K562 (cell line): ENCODE measurements around the gene THUMPD2. TPM values are rescaled to one million over a fixed set of nuclear protein-coding genes. Genes with fewer than 3 reads are reported as not detected.
"Not testable (repeated sequence)": the region's sequence is repeated elsewhere in the genome, so short reads cannot be mapped to it uniquely, and the experiment has no call there.

ENCODE experiments used
- ATAC-seq: fragments of 200-7000 bp; cut with Tn5 transposase; 3 replicates; pipeline ENCODE4 v1.9.1; 2020; ENCODE audit warnings: moderate library complexity
- BruUV-seq: library from RNA; stranded (reverse); fragments of 400-500 nt; replicated peaks from 2 replicates; lab custom pipeline; 2021; lab: Mats Ljungman, UMichigan
- CTCF ChIA-PET: fragments of 300-600 bp; formaldehyde crosslinking; extraction: SDS; loops from one replicate; lab custom pipeline; 2021; ENCODE audit warnings: low intra/inter-chr PET ratio; lab: Yijun Ruan, JAX
- POLR2A ChIA-PET: fragments of 300-600, 350-650 bp; sonication (Branson Sonifier 250); formaldehyde crosslinking; extraction: SDS; loops from one replicate; lab custom pipeline; 2021; ENCODE audit warnings: antibody characterized with exemption, inconsistent platforms; lab: Yijun Ruan, JAX
- DNase-seq, 4 experiments: peaks; one replicate each; pipeline versions ENCODE4 v3.0.0 to v3.0.0-alpha.2; 2011 to 2018; ENCODE audit warnings: low spot score in 3 of 4, mixed read lengths in 3 of 4; ENCODE audit errors: extremely low read depth in 1 of 4
- FAIRE-seq: peaks from 2 replicates; lab custom pipeline; 2011; peaks lifted over from hg19 to GRCh38; lab: Jason Lieb, UNC
- H2AFZ ChIP-seq: 2 replicates; pipeline ENCODE4 v1.6.0; 2011; ENCODE audit warnings: low read depth, low read length, control low read depth, inconsistent platforms
- H3K27ac ChIP-seq: fragments of 200-600 bp; 3 replicates; pipeline ENCODE4 v1.8.0; 2011; ENCODE audit warnings: low read depth, mild to moderate bottlenecking, control low read depth, inconsistent platforms, low read length, moderate library complexity, mixed read lengths; ENCODE audit errors: extremely low read depth
- H3K27me3 ChIP-seq, 2 experiments: fragments of 300-600 bp in 1 of 2; 2 replicates in 1 of 2; 3 replicates in 1 of 2; pipeline versions ENCODE4 v1.6.0 to v1.8.0; 2011; ENCODE audit warnings: inconsistent platforms in 2 of 2, low read length in 2 of 2, mild to moderate bottlenecking in 1 of 2, mixed read lengths in 1 of 2, moderate library complexity in 1 of 2; ENCODE audit not compliant: control insufficient read depth in 2 of 2, insufficient read depth in 2 of 2
- H3K36me3 ChIP-seq: fragments of 300-600 bp; 3 replicates; pipeline ENCODE4 v1.8.0; 2011; ENCODE audit warnings: mild to moderate bottlenecking, low read length, inconsistent platforms; ENCODE audit not compliant: control insufficient read depth, insufficient read depth
- H3K4me1 ChIP-seq, 2 experiments: fragments of 200-600 bp in 1 of 2; replicated peaks in 1 of 2; 2 replicates in 1 of 2; 3 replicates in 1 of 2; pipeline versions ENCODE4 v1.5.1 to v1.8.0; 2011; ENCODE audit warnings: inconsistent platforms in 2 of 2, low read length in 2 of 2, mild to moderate bottlenecking in 1 of 2, mixed read lengths in 1 of 2, moderate library complexity in 1 of 2; ENCODE audit not compliant: control insufficient read depth in 2 of 2, insufficient read depth in 2 of 2
- H3K4me2 ChIP-seq: 2 replicates; pipeline ENCODE4 v1.6.1; 2011; ENCODE audit warnings: low read length, control low read depth, inconsistent platforms, mixed read lengths; ENCODE audit not compliant: insufficient read depth
- H3K4me3 ChIP-seq: fragments of 200-600 bp; sonication (generic), shearing (Covaris generic); 2 replicates; pipeline ENCODE4 v1.5.1; 2016; ENCODE audit warnings: control low read depth, inconsistent platforms
- H3K79me2 ChIP-seq: fragments of 200-600 bp; 3 replicates; pipeline ENCODE4 v1.8.0; 2011; ENCODE audit warnings: low read length, inconsistent platforms; ENCODE audit not compliant: control insufficient read depth, insufficient read depth
- H3K9ac ChIP-seq, 2 experiments: 2 replicates each; pipeline versions ENCODE4 v1.6.0 to v1.6.1; 2011; ENCODE audit warnings: low read depth in 2 of 2, low read length in 2 of 2, control low read depth in 1 of 2, inconsistent platforms in 1 of 2, mild to moderate bottlenecking in 1 of 2, mixed read lengths in 1 of 2; ENCODE audit not compliant: insufficient read depth in 1 of 2
- H3K9me1 ChIP-seq: one replicate; pipeline ENCODE4 v1.6.0; 2011; ENCODE audit warnings: inconsistent platforms, mild to moderate bottlenecking, low read length, moderate library complexity; ENCODE audit not compliant: control insufficient read depth, insufficient read depth
- H3K9me3 ChIP-seq: replicated peaks from 2 replicates; pipeline ENCODE4 v1.5.1; 2011; ENCODE audit warnings: low read depth, low read length, inconsistent platforms; ENCODE audit not compliant: control insufficient read depth, insufficient read depth
- H4K20me1 ChIP-seq: replicated peaks from 2 replicates; pipeline ENCODE4 v1.6.1; 2011; ENCODE audit warnings: low read length, inconsistent platforms, mixed read lengths; ENCODE audit not compliant: control insufficient read depth, insufficient read depth
- CBX8 ChIP-seq: fragments of 200-600 bp; sonication (generic); IDR thresholded peaks from 2 replicates; pipeline ENCODE4 v1.6.1; 2012; ENCODE audit warnings: borderline replicate concordance, mixed run types, low read depth, mild to moderate bottlenecking, moderate library complexity, mixed read lengths, low read length, control low read depth, inconsistent platforms; ENCODE audit not compliant: poor library complexity, severe bottlenecking; ENCODE audit errors: extremely low read depth
- CREBBP ChIP-seq: IDR thresholded peaks from one replicate; pipeline ENCODE4 v1.6.1; 2012; ENCODE audit warnings: low read depth, mild to moderate bottlenecking, control low read depth, inconsistent platforms, low read length
- GMEB1 ChIP-seq: fragments of 250-450 bp; sonication (Bioruptor Pico); IDR thresholded peaks from 2 replicates; pipeline ENCODE4 v1.4.0; 2020; ENCODE audit warnings: mild to moderate bottlenecking
- HDAC6 ChIP-seq: IDR thresholded peaks from 2 replicates; pipeline ENCODE4 v1.6.1; 2012; ENCODE audit warnings: low read depth, mild to moderate bottlenecking, control low read depth, inconsistent platforms, low read length, moderate library complexity
- ILK ChIP-seq: fragments of 450-650 bp; IDR thresholded peaks from 2 replicates; pipeline ENCODE4 v1.6.1; 2016; ENCODE audit warnings: missing genetic modification characterization, low read depth, mild to moderate bottlenecking, missing compliant biosample characterization, moderate library complexity, borderline replicate concordance
- IRF1 ChIP-seq: sonication (generic); formaldehyde crosslinking; IDR thresholded peaks from 2 replicates; pipeline ENCODE4 v1.8.0; 2022; ENCODE audit warnings: missing genetic modification reagents, mild to moderate bottlenecking, borderline replicate concordance
- ZNF449 ChIP-seq: fragments of 250-450 bp; sonication (Bioruptor Pico); IDR thresholded peaks from 2 replicates; pipeline ENCODE4 v1.8.0; 2022; ENCODE audit warnings: moderate library complexity, mild to moderate bottlenecking, inconsistent platforms
- ZNF583 ChIP-seq: fragments of 250-450 bp; sonication (Bioruptor Pico); IDR thresholded peaks from 2 replicates; pipeline ENCODE4 v1.4.0; 2020
- WGBS: fragments of 100-300 bp; shearing (Covaris generic); methylation state at CpG from one replicate; pipeline ENCODE4 v1.1.6; 2016; ENCODE audit warnings: low coverage, mixed read lengths; ENCODE audit not compliant: insufficient coverage; ENCODE audit errors: missing lambda C conversion rate; 5-methylcytosine and 5-hydroxymethylcytosine counted together
- in situ Hi-C: fragments of 300-500 bp; cut with MboI; formaldehyde crosslinking; loops from 4 replicates; pipeline ENCODE4 v1.15.0; 2018; ENCODE audit warnings: inconsistent platforms, mixed read lengths
- intact Hi-C: fragments of 100-400 bp; cut with micrococcal nuclease; formaldehyde crosslinking; loops from 2 replicates; pipeline ENCODE4 v1.14.2; 2022
- polyA plus RNA-seq, 8 experiments: library from polyadenylated mRNA; depleted of rRNA in 4 of 8; stranded (reverse) in 5 of 8; unstranded in 3 of 8; fragments of >200 nt; fragmentation: Nextera tagmentation in 2 of 8; fragmentation: Illumina TruSeq in 1 of 8; extraction: Ambion mirVana in 2 of 8; extraction: Trizol in 1 of 8; gene quantifications; 2 replicates each; pipeline versions ENCODE4 v1.2.1 to v1.2.3, GENCODE V29; 2011 to 2014; ENCODE audit warnings: inconsistent platforms in 1 of 8, missing spikeins in 1 of 8
- total RNA-seq, 7 experiments: library from RNA; depleted of rRNA in 6 of 7; stranded (reverse); fragments of >200 nt in 6 of 7; fragmentation: Illumina TruSeq in 2 of 7; extraction: Trizol in 2 of 7; gene quantifications; 2 replicates each; pipeline versions ENCODE4 v1.2.1 to v1.2.3, GENCODE V29; 2011 to 2021; ENCODE audit warnings: low replicate concordance in 1 of 7

The THUMPD2 gene
- total and polyA plus RNA-seq, 9 of the 15 experiments (the other 6 are each of a cell fraction or from before 2014, with no cell fraction given) = 9.6 to 40.4 (median 24.0) TPM

GRCh38 chr2:39728085-39728484, 51.0 kb downstream of the THUMPD2 start:
- H2AFZ ChIP-seq, BruUV-seq, H3K79me2 ChIP-seq, DNase-seq, H3K27ac ChIP-seq, in situ Hi-C loops, ATAC-seq, FAIRE-seq, H3K9ac ChIP-seq, H3K9me1 ChIP-seq, H4K20me1 ChIP-seq, H3K9me3 ChIP-seq, H3K36me3 ChIP-seq, H3K4me1 ChIP-seq, H3K4me3 ChIP-seq, H3K4me2 ChIP-seq: not testable (repeated sequence)
- POLR2A ChIA-PET = interaction anchor here (0.7 to 1.3 kb wide), 2 partner anchors 10 to 433 kb away, joined by 3 to 4 read pairs; no protein-coding TSS in a partner anchor
- intact Hi-C loops = loop anchor here (10.0 kb wide), 1 partner anchor 663 kb away; no protein-coding TSS in a partner anchor
- WGBS = 43% methylated on average over 4 of the region's 4 CpGs
- CTCF ChIA-PET = interaction anchor here (1.1 kb wide), 1 partner anchor 347 kb away, joined by 3 read pairs; no protein-coding TSS in a partner anchor
- H3K27me3 ChIP-seq = peaks cover 3 to 14% of the 10 kb centered on the region in 2 experiments; a peak in 3 of 5 replicates

GRCh38 chr2:39725401-39725800, 53.7 kb downstream of the THUMPD2 start:
- Histone ChIP-seq H2AFZ (no peak overlapping the region), H3K4me1 (no peaks in the 10 kb centered on the region), H3K36me3 (no peaks in the 10 kb centered on the region), H3K4me3 (no peak overlapping the region), H3K4me2 (no peak overlapping the region), H4K20me1 (0 out of 2 replicates have a peak, but pooled peaks cover 1% of the 10 kb centered on the region), H3K9me1 (no peaks in the 10 kb centered on the region), H3K9ac (no peak overlapping the region), H3K9me3 (no peaks in the 10 kb centered on the region), H3K79me2 (no peaks in the 10 kb centered on the region), H3K27me3 (peaks cover 7 to 24% of the 10 kb centered on the region in 2 experiments; a peak in 4 of 5 replicates), H3K27ac (no peak overlapping the region)
- ChIA-PET CTCF (no interaction called here), POLR2A (no interaction called here)
- in situ Hi-C loops = no loop called here
- no peak for TF ChIP-seq HDAC6
- TF ChIP-seq ZNF583 = no peak
- TF ChIP-seq ZNF449 = no peak
- TF ChIP-seq IRF1 (CRISPR knock-in tag) = no peak
- no peak for TF ChIP-seq CREBBP
- TF ChIP-seq GMEB1 = no peak
- no peak for TF ChIP-seq ILK (tag)
- TF ChIP-seq CBX8 = no peak
- DNase-seq (no peak), ATAC-seq (no peak), FAIRE-seq (no peak)
- intact Hi-C loops = loop anchor here (10.0 kb wide), 1 partner anchor 661 kb away; no protein-coding TSS in a partner anchor
- no TSS peak for BruUV-seq
- 11% methylated on average over 5 of the region's 5 CpGs for WGBS
